ENCODE results near the gene LDAH.

Gene LDAH

GRCh38 chr2:20684581-20685063 is 138.3 kb downstream of the LDAH start:
- DNase-seq (ENCODE audit: low read depth): no peak
- no peak overlapping the region for H3K4me3 ChIP-seq (ENCODE audit: low read length)
- no peak for TF ChIP-seq CTCF (conservative IDR thresholded peaks at IDR 0.05; ENCODE audit: low read depth, low read length)

- peak; percentile 67 for TF ChIP-seq CTCF (conservative IDR thresholded peaks at IDR 0.05; ENCODE audit: low read depth, low read length)
- H3K4me3 ChIP-seq (ENCODE audit: low read length): no peak overlapping the region
- no peak for DNase-seq (ENCODE audit: low read depth)
Measured at GRCh38 chr2:20682167-20682920, 140.6 kb downstream of the LDAH start.

GRCh38 chr2:20680744-20681375 is 142.0 kb downstream of the LDAH start:
- no peak for DNase-seq (ENCODE audit: low read depth)
- no peak for TF ChIP-seq CTCF (conservative IDR thresholded peaks at IDR 0.05; ENCODE audit: low read depth, low read length)
- H3K4me3 ChIP-seq (ENCODE audit: low read length): no peak overlapping the region

GRCh38 chr2:20678780-20679179 is 144.1 kb downstream of the LDAH start:
- no peak for TF ChIP-seq CTCF (conservative IDR thresholded peaks at IDR 0.05; ENCODE audit: low read depth, low read length)
- no peak for DNase-seq (ENCODE audit: low read depth)
- no peak overlapping the region for H3K4me3 ChIP-seq (ENCODE audit: low read length)

- TF ChIP-seq CTCF (conservative IDR thresholded peaks at IDR 0.05; ENCODE audit: low read depth, low read length): no peak
- DNase-seq (ENCODE audit: low read depth): no peak
- H3K4me3 ChIP-seq (ENCODE audit: low read length): no peak overlapping the region
Measured at GRCh38 chr2:20678086-20678395, 144.9 kb downstream of the LDAH start.

GRCh38 chr2:20677301-20678085 is 145.4 kb downstream of the LDAH start:
- DNase-seq (ENCODE audit: low read depth): no peak
- no peak overlapping the region for H3K4me3 ChIP-seq (ENCODE audit: low read length)
- TF ChIP-seq CTCF (conservative IDR thresholded peaks at IDR 0.05; ENCODE audit: low read depth, low read length): peak; percentile 24
